GM12878 (cell line): ENCODE measurements around the gene FTO. TPM values are rescaled to one million over a fixed set of nuclear protein-coding genes. Genes with fewer than 3 reads are reported as not detected.

ENCODE experiments used
- ATAC-seq: fragments of 200-7000 bp; cut with Tn5 transposase; 3 replicates; pipeline ENCODE4 v1.9.1; 2020; ENCODE audit warnings: mild to moderate bottlenecking, moderate library complexity
- BruUV-seq: library from RNA; stranded (reverse); fragments of 400-500 nt; replicated peaks from 2 replicates; lab custom pipeline; 2021; lab: Mats Ljungman, UMichigan
- CTCF ChIA-PET: fragments of 300-600 bp; sonication (Branson Sonifier 250); formaldehyde crosslinking; extraction: SDS; loops from one replicate; lab custom pipeline; 2021; ENCODE audit warnings: inconsistent platforms; lab: Yijun Ruan, JAX
- POLR2A ChIA-PET: fragments of 350-600 bp; formaldehyde crosslinking; extraction: SDS; loops from one replicate; lab custom pipeline; 2021; ENCODE audit warnings: inconsistent platforms; lab: Charles Lee
- RAD21 ChIA-PET: fragments of 300-600 bp; sonication (Branson Sonifier 250); formaldehyde crosslinking; loops from one replicate; lab custom pipeline; 2023; ENCODE audit warnings: antibody characterized with exemption; ENCODE audit not compliant: unreplicated experiment; lab: Charles Lee
- SMC1A ChIA-PET: fragments of 300-600 bp; sonication (Branson Sonifier 250); formaldehyde crosslinking; loops from one replicate; lab custom pipeline; 2023; ENCODE audit not compliant: unreplicated experiment, uncharacterized antibody; lab: Charles Lee
- DNase-seq: peaks from one replicate; pipeline ENCODE4 v3.0.0-alpha.2; 2011; ENCODE audit warnings: low read depth, low spot score
- FAIRE-seq: peaks from 3 replicates; lab custom pipeline; 2011; peaks lifted over from hg19 to GRCh38; lab: Jason Lieb, UNC
- H2AFZ ChIP-seq: 2 replicates; pipeline ENCODE4 v1.6.0; 2011; ENCODE audit warnings: low read depth, low read length, control low read depth; ENCODE audit not compliant: control insufficient read depth
- H3K27ac ChIP-seq: 2 replicates; pipeline ENCODE4 v1.5.1; 2011; ENCODE audit warnings: control low read depth; ENCODE audit not compliant: control insufficient read depth, insufficient read depth
- H3K27me3 ChIP-seq, 2 experiments: replicated peaks in 1 of 2; 2 replicates each; pipeline versions ENCODE4 v1.6.0 to v1.6.1; 2011; ENCODE audit warnings: low read length in 1 of 2; ENCODE audit not compliant: control insufficient read depth in 2 of 2, insufficient read depth in 2 of 2
- H3K36me3 ChIP-seq, 2 experiments: 2 replicates each; pipeline ENCODE4 v1.5.1; 2011; ENCODE audit warnings: low read length in 1 of 2; ENCODE audit not compliant: control insufficient read depth in 2 of 2, insufficient read depth in 2 of 2
- H3K4me1 ChIP-seq: 2 replicates; pipeline ENCODE4 v1.6.1; 2011; ENCODE audit warnings: mild to moderate bottlenecking, low read length, moderate library complexity, mixed read lengths; ENCODE audit not compliant: control insufficient read depth, insufficient read depth
- H3K4me2 ChIP-seq: 2 replicates; pipeline ENCODE4 v1.6.0; 2011; ENCODE audit warnings: control low read depth; ENCODE audit not compliant: control insufficient read depth, insufficient read depth
- H3K4me3 ChIP-seq: fragments of 200-600 bp; sonication (generic); 2 replicates; pipeline ENCODE4 v1.5.1; 2016
- H3K79me2 ChIP-seq: 2 replicates; pipeline ENCODE4 v1.6.0; 2011; ENCODE audit warnings: low read length; ENCODE audit not compliant: control insufficient read depth, insufficient read depth
- H3K9ac ChIP-seq: 2 replicates; pipeline ENCODE4 v1.8.0; 2011; ENCODE audit warnings: low read length, control low read depth, mixed read lengths; ENCODE audit not compliant: control insufficient read depth, insufficient read depth
- H3K9me3 ChIP-seq: replicated peaks from 3 replicates; pipeline ENCODE4 v1.5.1; 2011; ENCODE audit warnings: mild to moderate bottlenecking, low read length; ENCODE audit not compliant: control insufficient read depth, insufficient read depth
- H4K20me1 ChIP-seq: 2 replicates; pipeline ENCODE4 v1.6.0; 2011; ENCODE audit not compliant: control insufficient read depth, insufficient read depth
- BACH1 ChIP-seq: fragments of 450-650 bp; IDR thresholded peaks from 2 replicates; pipeline ENCODE4 v1.6.1; 2017; ENCODE audit warnings: mild to moderate bottlenecking, borderline replicate concordance
- CHD2 ChIP-seq: IDR thresholded peaks from 2 replicates; pipeline ENCODE4 v1.6.1; 2011; ENCODE audit warnings: low read depth, low read length, improper control_type of control experiment, borderline replicate concordance
- E2F8 ChIP-seq: fragments of 450-650 bp; IDR thresholded peaks from 2 replicates; pipeline ENCODE4 v1.6.1; 2018; ENCODE audit warnings: mild to moderate bottlenecking, low read depth, moderate library complexity; ENCODE audit not compliant: partially characterized antibody
- ETV6 ChIP-seq, 2 experiments: fragments of 450-650 bp in 1 of 2; IDR thresholded peaks in 1 of 2; conservative IDR thresholded peaks in 1 of 2; 2 replicates each; pipeline ENCODE4 v1.6.1; 2014; ENCODE audit warnings: antibody characterized with exemption in 1 of 2, borderline replicate concordance in 1 of 2, low read depth in 1 of 2, mild to moderate bottlenecking in 1 of 2, moderate library complexity in 1 of 2
- FOS ChIP-seq: IDR thresholded peaks from 3 replicates; pipeline ENCODE4 v1.6.1; 2011; ENCODE audit warnings: borderline replicate concordance; ENCODE audit not compliant: insufficient read length; ENCODE audit errors: extremely low read depth
- FOXK2 ChIP-seq: fragments of 450-650 bp; IDR thresholded peaks from 2 replicates; pipeline ENCODE4 v1.6.1; 2017; ENCODE audit warnings: mild to moderate bottlenecking, moderate library complexity
- HDAC6 ChIP-seq: fragments of 200-600 bp; sonication (generic); IDR thresholded peaks from one replicate; pipeline ENCODE4 v1.8.0; 2017; ENCODE audit warnings: antibody characterized with exemption; ENCODE audit not compliant: unreplicated experiment
- MEF2B ChIP-seq: fragments of 450-650 bp; IDR thresholded peaks from 2 replicates; pipeline ENCODE4 v1.6.1; 2018; ENCODE audit warnings: mild to moderate bottlenecking, moderate library complexity; ENCODE audit not compliant: partially characterized antibody, poor library complexity, severe bottlenecking
- NFXL1 ChIP-seq: fragments of 450-650 bp; IDR thresholded peaks from 2 replicates; pipeline ENCODE4 v1.6.1; 2017; ENCODE audit warnings: antibody characterized with exemption, mild to moderate bottlenecking, borderline replicate concordance
- RAD21 ChIP-seq: IDR thresholded peaks from 2 replicates; pipeline ENCODE4 v1.6.1; 2011; ENCODE audit warnings: mild to moderate bottlenecking, low read depth, low read length, moderate library complexity; ENCODE audit not compliant: insufficient read depth
- RELA ChIP-seq: fragments of 450-650 bp; IDR thresholded peaks from 2 replicates; pipeline ENCODE4 v1.8.0; 2014; ENCODE audit warnings: borderline replicate concordance; ENCODE audit not compliant: partially characterized antibody
- SKIL ChIP-seq: fragments of 450-650 bp; IDR thresholded peaks from 2 replicates; pipeline ENCODE4 v1.6.1; 2017; ENCODE audit warnings: mild to moderate bottlenecking, low read depth, inconsistent platforms; ENCODE audit not compliant: poor library complexity, severe bottlenecking
- SMAD5 ChIP-seq: IDR thresholded peaks from 2 replicates; pipeline ENCODE4 v1.6.1; 2016; ENCODE audit warnings: antibody characterized with exemption, low read depth
- TAF1 ChIP-seq: IDR thresholded peaks from 2 replicates; pipeline ENCODE4 v1.6.1; 2011; ENCODE audit warnings: mild to moderate bottlenecking, low read depth, low read length, borderline replicate concordance
- ZNF207 ChIP-seq: fragments of 450-650 bp; IDR thresholded peaks from 2 replicates; pipeline ENCODE4 v1.6.1; 2014; ENCODE audit warnings: antibody characterized with exemption, mild to moderate bottlenecking, borderline replicate concordance
- WGBS: methylation state at CpG from one replicate; pipeline ENCODE4 v1.1.6; 2016; ENCODE audit warnings: low lambda C conversion rate; ENCODE audit not compliant: insufficient replicate concordance, insufficient coverage; ENCODE audit errors: missing lambda C conversion rate; 5-methylcytosine and 5-hydroxymethylcytosine counted together
- in situ Hi-C: fragments of 300-500 bp; cut with MboI; formaldehyde crosslinking; loops from 9 replicates; pipeline ENCODE4 v1.14.3; 2018; ENCODE audit warnings: mixed read lengths
- intact Hi-C: fragments of 100-400 bp; cut with micrococcal nuclease; formaldehyde crosslinking; loops from one replicate; pipeline ENCODE4 v1.14.2; 2022; ENCODE audit not compliant: unreplicated experiment
- polyA plus RNA-seq, 11 experiments: library from polyadenylated mRNA; depleted of rRNA in 4 of 11; unstranded in 6 of 11; stranded (reverse) in 5 of 11; fragments of >200 nt; fragmentation: Nextera tagmentation in 4 of 11; fragmentation: Illumina TruSeq in 1 of 11; extraction: Ambion mirVana in 4 of 11; extraction: Trizol in 1 of 11; gene quantifications; 1 replicate in 1 of 11; 2 replicates in 10 of 11; pipeline versions ENCODE4 v1.2.1 to v1.2.3, GENCODE V29; 2011 to 2016; ENCODE audit warnings: inconsistent platforms in 2 of 11, missing spikeins in 2 of 11, low read depth in 1 of 11
- total RNA-seq, 4 experiments: library from RNA; depleted of rRNA in 3 of 4; stranded (reverse); fragments of >200 nt in 3 of 4; fragmentation: Illumina TruSeq in 1 of 4; extraction: Trizol in 1 of 4; gene quantifications; 2 replicates each; pipeline versions ENCODE4 v1.2.1 to v1.2.3, GENCODE V29; 2013 to 2021
- TF ChIP-seq, protein P1 (sequence below): fragments of 450-650 bp; IDR thresholded peaks from 2 replicates; pipeline ENCODE4 v1.6.1; 2017; ENCODE audit warnings: mild to moderate bottlenecking, moderate library complexity

The FTO gene
- total and polyA plus RNA-seq, 10 of the 15 experiments (the other 5 are each of a cell fraction or from before 2014, with no cell fraction given) = 20.1 to 55.0 (median 47.0) TPM

DNA sequence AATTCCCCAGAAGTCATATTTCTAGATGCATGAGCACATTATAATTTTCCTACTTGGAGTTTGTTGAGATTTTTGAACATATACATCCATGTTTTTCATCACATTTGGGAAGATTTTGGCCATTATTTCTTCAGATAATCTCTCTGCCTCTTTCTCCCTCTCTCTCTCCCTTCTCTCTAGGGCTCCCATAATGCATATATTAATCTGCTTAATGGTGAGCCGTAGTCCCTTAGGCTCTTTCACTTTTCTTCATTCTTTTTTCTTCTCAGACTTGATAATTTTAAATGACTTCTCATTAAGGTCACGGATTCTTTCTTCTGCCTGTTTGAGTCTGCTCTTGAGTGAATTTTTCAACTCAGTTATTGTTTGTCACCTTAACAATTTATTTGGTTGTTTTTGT, 481.1 kb downstream of the FTO start:
- ATAC-seq = no peak
- Histone ChIP-seq H3K4me3 (no peak overlapping the region), H3K27me3 (no peaks in the 10 kb centered on the region), H4K20me1 (no peaks in the 10 kb centered on the region), H3K27ac (no peak overlapping the region), H2AFZ (no peak overlapping the region), H3K4me1 (no peaks in the 10 kb centered on the region), H3K9ac (no peak overlapping the region), H3K4me2 (no peak overlapping the region), H3K36me3 (no peaks in the 10 kb centered on the region), H3K9me3 (no peaks in the 10 kb centered on the region), H3K79me2 (no peaks in the 10 kb centered on the region)
- intact Hi-C loops (no loop called here), in situ Hi-C loops (no loop called here)
- WGBS = 3% methylated on average over 2 of the region's 2 CpGs
- DNase-seq = no peak
- ChIA-PET RAD21 (no interaction called here), CTCF (no interaction called here), SMC1A (no interaction called here), POLR2A (no interaction called here)
- FAIRE-seq = no peak
- no TSS peak for BruUV-seq
- TF ChIP-seq CHD2 (no peak), E2F8 (no peak), BACH1 (no peak), SKIL (no peak), NFXL1 (no peak), RAD21 (no peak), MEF2B (no peak), ZNF207 (no peak), TAF1 (no peak), HDAC6 (no peak), ETV6 (conservative IDR thresholded peaks at IDR 0.05 in 1 of 2, IDR thresholded peaks at IDR 0.05 in 1 of 2; ENCODE audit: borderline replicate concordance in 1 of 2, low read depth in 1 of 2) (no peak), FOS (no peak), SMAD5 (no peak), FOXK2 (no peak), RELA (no peak)
- TF ChIP-seq, protein P1, sequence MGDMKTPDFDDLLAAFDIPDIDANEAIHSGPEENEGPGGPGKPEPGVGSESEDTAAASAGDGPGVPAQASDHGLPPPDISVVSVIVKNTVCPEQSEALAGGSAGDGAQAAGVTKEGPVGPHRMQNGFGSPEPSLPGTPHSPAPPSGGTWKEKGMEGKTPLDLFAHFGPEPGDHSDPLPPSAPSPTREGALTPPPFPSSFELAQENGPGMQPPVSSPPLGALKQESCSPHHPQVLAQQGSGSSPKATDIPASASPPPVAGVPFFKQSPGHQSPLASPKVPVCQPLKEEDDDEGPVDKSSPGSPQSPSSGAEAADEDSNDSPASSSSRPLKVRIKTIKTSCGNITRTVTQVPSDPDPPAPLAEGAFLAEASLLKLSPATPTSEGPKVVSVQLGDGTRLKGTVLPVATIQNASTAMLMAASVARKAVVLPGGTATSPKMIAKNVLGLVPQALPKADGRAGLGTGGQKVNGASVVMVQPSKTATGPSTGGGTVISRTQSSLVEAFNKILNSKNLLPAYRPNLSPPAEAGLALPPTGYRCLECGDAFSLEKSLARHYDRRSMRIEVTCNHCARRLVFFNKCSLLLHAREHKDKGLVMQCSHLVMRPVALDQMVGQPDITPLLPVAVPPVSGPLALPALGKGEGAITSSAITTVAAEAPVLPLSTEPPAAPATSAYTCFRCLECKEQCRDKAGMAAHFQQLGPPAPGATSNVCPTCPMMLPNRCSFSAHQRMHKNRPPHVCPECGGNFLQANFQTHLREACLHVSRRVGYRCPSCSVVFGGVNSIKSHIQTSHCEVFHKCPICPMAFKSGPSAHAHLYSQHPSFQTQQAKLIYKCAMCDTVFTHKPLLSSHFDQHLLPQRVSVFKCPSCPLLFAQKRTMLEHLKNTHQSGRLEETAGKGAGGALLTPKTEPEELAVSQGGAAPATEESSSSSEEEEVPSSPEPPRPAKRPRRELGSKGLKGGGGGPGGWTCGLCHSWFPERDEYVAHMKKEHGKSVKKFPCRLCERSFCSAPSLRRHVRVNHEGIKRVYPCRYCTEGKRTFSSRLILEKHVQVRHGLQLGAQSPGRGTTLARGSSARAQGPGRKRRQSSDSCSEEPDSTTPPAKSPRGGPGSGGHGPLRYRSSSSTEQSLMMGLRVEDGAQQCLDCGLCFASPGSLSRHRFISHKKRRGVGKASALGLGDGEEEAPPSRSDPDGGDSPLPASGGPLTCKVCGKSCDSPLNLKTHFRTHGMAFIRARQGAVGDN = no peak
